VCaP (cell line): Measurements from ENCODE around the gene CASP4.

Experiments used
- H3K27ac ChIP-seq: fragments of 450-650 bp; 2 replicates; pipeline ENCODE4 v1.5.1; 2017
- TF ChIP-seq, protein P1 (sequence below): fragments of 450-650 bp; conservative IDR thresholded peaks from 2 replicates; pipeline ENCODE4 v1.5.1; 2017; ENCODE audit warnings: mild to moderate bottlenecking, moderate library complexity

Gene CASP4

DNA sequence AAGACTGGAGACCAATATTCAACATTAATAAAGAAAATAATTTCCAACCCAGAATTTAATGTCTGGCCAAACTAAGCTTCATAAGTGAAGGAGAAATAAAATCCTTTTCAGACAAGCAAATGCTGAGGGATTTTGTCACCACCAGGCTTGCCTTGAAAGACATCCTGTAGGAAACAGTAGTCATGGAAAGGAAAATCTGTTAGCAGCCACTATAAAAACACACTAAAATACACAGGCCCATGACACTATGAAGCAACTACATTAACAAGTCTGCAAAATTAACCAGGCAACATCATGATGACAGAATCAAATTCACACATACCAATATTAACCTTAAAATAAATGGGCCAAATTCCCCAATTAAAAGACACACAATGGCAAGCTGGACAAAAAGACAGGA, 2.4 kb upstream of the CASP4 start:
- TF ChIP-seq, protein P1, sequence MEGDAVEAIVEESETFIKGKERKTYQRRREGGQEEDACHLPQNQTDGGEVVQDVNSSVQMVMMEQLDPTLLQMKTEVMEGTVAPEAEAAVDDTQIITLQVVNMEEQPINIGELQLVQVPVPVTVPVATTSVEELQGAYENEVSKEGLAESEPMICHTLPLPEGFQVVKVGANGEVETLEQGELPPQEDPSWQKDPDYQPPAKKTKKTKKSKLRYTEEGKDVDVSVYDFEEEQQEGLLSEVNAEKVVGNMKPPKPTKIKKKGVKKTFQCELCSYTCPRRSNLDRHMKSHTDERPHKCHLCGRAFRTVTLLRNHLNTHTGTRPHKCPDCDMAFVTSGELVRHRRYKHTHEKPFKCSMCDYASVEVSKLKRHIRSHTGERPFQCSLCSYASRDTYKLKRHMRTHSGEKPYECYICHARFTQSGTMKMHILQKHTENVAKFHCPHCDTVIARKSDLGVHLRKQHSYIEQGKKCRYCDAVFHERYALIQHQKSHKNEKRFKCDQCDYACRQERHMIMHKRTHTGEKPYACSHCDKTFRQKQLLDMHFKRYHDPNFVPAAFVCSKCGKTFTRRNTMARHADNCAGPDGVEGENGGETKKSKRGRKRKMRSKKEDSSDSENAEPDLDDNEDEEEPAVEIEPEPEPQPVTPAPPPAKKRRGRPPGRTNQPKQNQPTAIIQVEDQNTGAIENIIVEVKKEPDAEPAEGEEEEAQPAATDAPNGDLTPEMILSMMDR, result no peak
- no peak overlapping the region for H3K27ac ChIP-seq

DNA sequence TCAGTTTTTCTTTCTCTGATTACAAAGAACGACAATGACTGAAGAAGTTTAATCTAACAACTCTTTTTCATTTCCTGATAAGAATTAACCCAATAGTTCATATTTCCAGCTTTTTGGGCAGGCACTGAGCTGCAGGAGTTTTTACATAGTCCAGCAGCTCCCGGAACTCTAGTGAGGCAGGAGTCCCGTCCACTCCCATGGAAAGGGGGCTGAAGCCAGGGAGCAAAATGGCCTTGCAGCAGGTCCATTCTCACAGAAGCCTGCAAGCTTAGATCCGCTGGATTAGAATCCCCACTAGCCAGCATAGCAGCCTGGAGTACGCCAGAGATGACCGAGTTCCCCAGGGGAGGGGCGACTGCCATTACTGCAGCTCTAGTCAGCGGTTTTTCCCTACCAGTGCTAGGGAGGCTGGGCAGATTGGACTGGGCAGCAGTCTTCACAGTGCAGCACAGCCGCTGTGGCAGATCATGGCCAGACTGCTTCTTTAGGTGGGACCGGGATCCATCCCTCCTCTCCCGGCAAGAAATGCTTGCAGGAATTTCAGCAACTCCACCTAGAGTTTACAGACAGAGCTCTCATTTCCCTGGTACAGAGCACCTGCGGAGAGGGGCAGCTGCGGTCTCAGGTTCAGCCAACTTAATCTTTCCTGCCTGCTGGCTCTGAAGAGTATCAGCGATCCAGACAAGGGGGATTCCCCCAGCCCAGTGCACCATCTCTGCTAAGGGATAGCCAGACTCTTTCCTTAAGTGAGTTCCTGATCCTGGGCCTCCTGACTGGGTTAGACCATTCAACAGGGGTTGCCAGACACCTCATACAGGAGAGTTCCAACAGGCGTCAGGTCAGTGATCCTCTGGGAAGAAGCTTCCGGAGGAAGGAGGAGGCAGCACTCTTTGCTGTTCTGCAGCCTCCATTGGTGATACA, 742 bp upstream of the CASP4 start:
- TF ChIP-seq, protein P1, result no peak
- H3K27ac ChIP-seq, result peak overlapping the region; percentile 51

DNA sequence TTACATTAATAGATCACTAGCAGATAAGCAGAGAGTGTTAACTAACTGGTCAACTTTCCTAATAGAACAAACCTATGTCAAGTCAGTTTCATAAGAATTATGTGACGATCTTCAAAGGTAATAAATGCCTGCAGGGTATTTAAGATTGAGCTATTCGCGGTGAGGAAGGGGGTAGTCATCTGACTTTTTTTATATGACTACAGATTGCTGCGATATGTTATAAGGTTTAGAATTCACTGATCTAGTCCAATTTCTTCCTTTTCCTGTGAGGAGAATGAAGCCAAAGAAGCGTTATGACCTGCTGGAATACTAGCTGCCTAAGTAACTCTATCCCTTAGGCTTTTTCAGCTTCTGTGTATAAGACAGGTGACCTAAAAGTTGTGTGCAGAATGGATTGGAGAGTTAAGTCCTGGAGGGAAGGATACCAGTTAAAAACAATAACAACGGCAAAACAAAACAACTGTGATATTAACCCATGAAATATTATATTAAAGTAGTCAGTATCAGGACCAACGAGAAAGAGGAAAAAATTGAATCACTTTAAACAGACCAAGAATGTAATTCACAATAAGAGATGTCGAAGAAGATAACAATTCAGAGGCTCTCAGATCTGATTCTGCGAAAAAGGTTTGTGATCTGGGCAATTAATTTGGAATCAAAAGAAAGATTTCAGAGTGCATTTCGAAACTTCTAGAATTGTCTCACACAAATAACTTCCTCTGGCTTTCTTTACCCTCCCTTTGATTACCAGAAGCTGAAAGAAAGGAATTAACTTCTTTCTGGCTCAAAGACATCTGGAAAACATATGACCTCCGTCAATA, 630 bp downstream of the CASP4 start:
- TF ChIP-seq, protein P1, result no peak
- peak overlapping the region; percentile 51 for H3K27ac ChIP-seq

DNA sequence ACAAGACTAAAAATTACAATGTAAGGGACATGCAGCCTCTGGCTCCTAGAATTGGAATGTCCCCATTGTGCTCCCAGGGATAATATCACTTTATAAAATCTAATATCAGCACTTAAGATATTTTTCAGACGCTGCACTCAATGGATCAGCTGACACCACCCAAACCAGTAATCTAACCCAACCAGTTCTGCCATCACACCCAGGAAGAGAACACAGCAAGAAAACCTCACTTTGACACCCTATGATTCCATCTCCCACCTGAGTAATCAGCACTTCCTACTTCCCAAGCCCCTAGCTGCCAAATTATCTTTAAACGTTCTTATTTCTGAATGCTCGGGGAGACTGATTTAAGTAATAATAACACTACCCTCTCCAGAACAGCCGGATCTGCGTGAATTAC, 2.6 kb downstream of the CASP4 start:
- H3K27ac ChIP-seq, result no peak overlapping the region
- TF ChIP-seq, protein P1, result no peak

DNA sequence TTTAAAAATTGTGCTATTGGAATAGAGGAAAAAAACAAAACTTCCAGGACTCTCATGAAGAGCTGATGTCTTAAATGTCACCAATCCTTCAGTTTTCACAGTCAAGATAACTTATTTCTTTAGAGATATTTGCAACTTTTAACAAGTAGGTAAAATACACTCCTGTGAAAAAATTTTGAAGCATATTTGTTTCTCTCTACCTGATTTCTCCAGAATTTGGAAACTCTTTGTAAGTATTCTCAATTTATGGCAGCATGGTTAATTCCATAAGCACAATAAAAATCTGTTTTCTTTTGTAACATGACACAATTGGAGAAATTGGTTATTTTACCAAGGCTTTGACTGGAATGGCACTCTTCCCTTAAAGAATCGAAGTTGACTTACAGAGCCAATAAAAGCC, 4.1 kb downstream of the CASP4 start:
- TF ChIP-seq, protein P1, result no peak
- H3K27ac ChIP-seq, result no peak overlapping the region

DNA sequence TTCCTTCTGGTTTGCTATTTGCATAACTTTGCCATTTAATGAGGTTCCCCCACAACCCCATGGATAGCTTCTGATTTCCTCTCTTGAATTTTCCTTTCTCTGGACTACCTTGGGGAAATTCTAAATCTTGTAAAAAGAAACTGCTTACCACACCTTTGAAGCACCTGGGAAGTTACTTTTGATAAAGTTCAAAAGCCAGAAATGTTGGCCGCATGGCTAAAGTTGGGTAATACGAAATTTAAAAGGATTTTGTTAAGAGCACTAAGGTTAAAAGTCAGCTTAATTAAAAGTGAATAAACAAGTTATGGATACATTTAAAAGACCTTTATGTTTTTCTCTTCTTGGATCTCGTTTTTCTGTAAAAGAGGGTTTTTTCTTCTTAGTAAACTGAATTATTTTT, 5.5 kb downstream of the CASP4 start:
- TF ChIP-seq, protein P1, result no peak
- no peak overlapping the region for H3K27ac ChIP-seq

DNA sequence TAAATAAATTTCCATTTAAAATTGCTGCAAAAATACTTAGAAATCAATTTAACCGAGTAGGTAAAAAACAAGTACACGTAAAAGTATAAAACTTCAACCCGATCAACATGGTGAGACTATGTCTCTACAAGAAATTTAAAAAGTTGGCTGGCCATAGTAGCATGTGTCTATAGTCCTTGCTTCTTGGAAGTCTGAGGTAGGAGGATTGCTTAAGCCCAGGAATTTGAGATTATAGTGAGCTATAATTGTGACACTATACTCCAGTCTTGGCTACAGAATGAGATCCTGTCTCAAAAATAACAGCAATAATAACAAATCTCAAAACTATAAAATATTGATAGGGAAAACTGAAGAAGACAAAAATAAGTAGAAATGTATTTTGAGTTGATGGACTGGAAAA, 11.1 kb downstream of the CASP4 start:
- no peak overlapping the region for H3K27ac ChIP-seq
- TF ChIP-seq, protein P1, result no peak
